Prostate gland (tissue), 2 donors: ENCODE measurements around the gene CRIP3. TPM values are rescaled to one million over a fixed set of nuclear protein-coding genes. Genes with fewer than 3 reads are reported as not detected.

Experiments used
- DNase-seq: peaks from one replicate; pipeline ENCODE4 v3.0.0-alpha.2; 2019; ENCODE audit warnings: low spot score
- H3K27ac ChIP-seq, 2 donors: fragments of 200-600 bp; sonication (generic); 2 replicates each; pipeline ENCODE4 v1.5.1; 2017 to 2019
- H3K27me3 ChIP-seq: fragments of 200-600 bp; sonication (generic); replicated peaks from 2 replicates; pipeline ENCODE4 v1.5.1; 2019; ENCODE audit not compliant: insufficient read depth
- H3K36me3 ChIP-seq, 2 donors: fragments of 200-600 bp; sonication (generic); 1 replicate in 1 of 2; 2 replicates in 1 of 2; pipeline versions ENCODE4 v1.5.1 to v1.8.1; 2017 to 2019
- H3K4me1 ChIP-seq: fragments of 200-600 bp; sonication (generic); replicated peaks from 2 replicates; pipeline ENCODE4 v1.5.1; 2019
- H3K4me3 ChIP-seq, 2 donors: fragments of 200-600 bp; sonication (generic); 2 replicates each; pipeline ENCODE4 v1.5.1; 2017 to 2019
- H3K9me3 ChIP-seq: fragments of 200-600 bp; sonication (generic); 2 replicates; pipeline ENCODE4 v1.5.1; 2017
- CTCF ChIP-seq, 4 experiments: fragments of 200-600 bp in 2 of 4; fragments of 450-650 bp in 2 of 4; sonication (generic) in 2 of 4; IDR thresholded peaks; 1 replicate in 3 of 4; 2 replicates in 1 of 4; pipeline ENCODE4 v1.5.1; 2016 to 2019; ENCODE audit warnings: antibody characterized with exemption in 4 of 4, mild to moderate bottlenecking in 2 of 4, moderate library complexity in 2 of 4
- POLR2A ChIP-seq: fragments of 450-650 bp; IDR thresholded peaks from one replicate; pipeline ENCODE4 v1.6.1; 2016; ENCODE audit warnings: antibody characterized with exemption, mild to moderate bottlenecking
- POLR2AphosphoS5 ChIP-seq: sonication (generic); formaldehyde crosslinking; IDR thresholded peaks from one replicate; pipeline ENCODE4 v1.6.1; 2017; ENCODE audit warnings: antibody characterized with exemption
- WGBS: methylation state at CpG from one replicate; pipeline ENCODE4 v1.1.5; 2018; 5-methylcytosine and 5-hydroxymethylcytosine counted together
- intact Hi-C: fragments of 100-400 bp; cut with DNase I; formaldehyde crosslinking; loops from one replicate; pipeline ENCODE4 v1.14.2; 2022
- total RNA-seq, 2 donors: library from RNA; depleted of rRNA; stranded (reverse); fragments of >200 nt; gene quantifications; one replicate each; pipeline ENCODE4 v1.1.0, GENCODE V29; 2016

Gene CRIP3
- total RNA-seq, 2 donors from 2014 or later = 0.55 to 7.3 TPM

- H3K9me3 ChIP-seq = no peaks in the 10 kb centered on the region
- H3K36me3 ChIP-seq = no peaks in the 10 kb centered on the region
- H3K27ac ChIP-seq = no peak overlapping the region
- peaks cover 4% of the 10 kb centered on the region for H3K27me3 ChIP-seq
- H3K4me3 ChIP-seq = no peak overlapping the region
- no peak for DNase-seq
- TF ChIP-seq POLR2AphosphoS5 = no peak
- no peak for TF ChIP-seq POLR2A
- TF ChIP-seq CTCF (IDR thresholded peaks at IDR 0.05) = no peak
- H3K4me1 ChIP-seq = no peaks in the 10 kb centered on the region
- intact Hi-C loops = no loop called here
- WGBS = 84% methylated on average over 6 of the region's 6 CpGs
These were observed 31.4 kb downstream of the CRIP3 start for GRCh38 chr6:43277306-43277642.

DNA sequence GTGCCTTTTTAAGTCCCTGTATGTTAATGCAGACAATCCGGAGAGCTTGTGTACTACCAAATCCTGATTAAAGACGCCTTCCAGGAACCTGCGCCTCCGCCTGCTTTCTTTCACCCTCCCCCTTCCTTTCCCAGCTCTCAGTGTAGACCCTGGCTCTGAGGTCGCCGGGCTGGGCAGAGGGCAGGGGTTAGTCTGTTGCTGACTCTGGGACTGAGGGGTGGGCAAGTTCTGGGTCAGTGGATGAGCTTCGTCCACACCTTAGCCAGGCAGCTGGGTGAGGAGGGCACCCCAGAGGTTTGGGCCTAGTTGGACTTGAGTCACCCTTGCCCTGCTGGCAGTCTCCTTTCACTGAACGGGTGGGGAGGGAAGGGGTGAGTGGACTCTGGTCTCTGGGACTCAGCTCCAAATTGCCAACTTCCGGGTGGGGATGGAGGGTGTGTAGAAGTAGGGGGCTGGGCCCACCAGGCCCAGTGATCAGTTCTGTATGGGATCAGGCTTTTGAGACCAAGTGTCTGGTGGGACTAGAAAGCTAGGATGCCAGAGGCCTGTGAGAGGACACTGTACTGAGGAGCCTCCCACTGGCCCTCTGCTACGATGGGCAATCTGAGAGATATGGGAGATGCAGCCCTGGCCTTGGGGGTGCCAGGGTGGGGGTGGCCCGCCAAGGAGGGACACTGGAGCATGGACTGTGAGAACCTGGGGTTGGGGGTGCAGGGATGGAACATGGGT is 31.9 kb downstream of the CRIP3 start:
- Histone ChIP-seq H3K27me3 (peaks cover 4% of the 10 kb centered on the region), H3K4me3 (no peak overlapping the region), H3K27ac (no peak overlapping the region), H3K9me3 (no peaks in the 10 kb centered on the region), H3K4me1 (no peaks in the 10 kb centered on the region), H3K36me3 (no peaks in the 10 kb centered on the region)
- DNase-seq = no peak
- intact Hi-C loops = no loop called here
- 86% methylated on average over 11 of the region's 11 CpGs for WGBS
- TF ChIP-seq CTCF (IDR thresholded peaks at IDR 0.05) = no peak
- no peak for TF ChIP-seq POLR2A
- no peak for TF ChIP-seq POLR2AphosphoS5

DNA sequence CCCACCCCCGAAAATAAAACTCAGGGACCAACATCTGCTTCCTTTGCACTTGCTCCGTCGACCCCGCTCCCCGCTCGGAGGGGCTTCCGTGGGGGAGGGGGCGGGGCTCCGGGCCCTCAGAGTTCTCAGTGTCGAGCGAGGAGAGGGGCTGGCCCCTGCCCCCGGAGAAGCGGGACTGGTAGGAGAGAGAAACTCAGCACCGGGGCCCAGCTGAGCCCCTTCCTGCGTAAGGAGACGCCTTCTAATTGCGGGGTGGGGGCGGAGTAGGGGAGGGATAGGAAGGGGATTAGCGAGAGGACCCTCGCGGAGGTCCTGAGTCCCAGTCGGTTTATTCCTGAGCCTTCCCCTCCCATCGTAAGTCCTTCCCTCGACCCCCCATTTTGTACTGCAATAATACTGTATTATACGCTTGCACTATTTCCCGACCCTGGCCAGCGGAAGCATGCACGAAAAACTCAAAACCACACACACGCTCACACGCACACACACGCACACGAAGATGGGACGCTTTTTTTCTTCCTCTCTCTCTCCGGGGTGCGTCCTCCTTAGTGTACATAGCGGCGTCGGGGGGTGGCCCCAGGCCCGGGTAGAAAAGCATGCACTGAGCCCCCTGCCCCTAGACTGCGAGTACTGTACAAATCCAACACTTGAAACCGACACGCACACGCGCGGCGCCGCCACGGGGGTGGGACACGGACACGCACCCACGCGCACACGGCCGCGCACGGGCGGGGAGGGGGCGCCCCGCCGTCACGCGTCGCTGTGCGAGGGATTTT is 32.6 kb downstream of the CRIP3 start:
- no peaks in the 10 kb centered on the region for H3K36me3 ChIP-seq
- H3K4me1 ChIP-seq = no peaks in the 10 kb centered on the region
- H3K27me3 ChIP-seq = peaks cover 4% of the 10 kb centered on the region
- peak overlapping the region in 1 of 2 donors; percentile 37 for H3K4me3 ChIP-seq
- H3K27ac ChIP-seq = no peak overlapping the region
- no peak for TF ChIP-seq POLR2AphosphoS5
- no peak for TF ChIP-seq CTCF (IDR thresholded peaks at IDR 0.05)
- no peak for TF ChIP-seq POLR2A
- DNase-seq = no peak
- no peaks in the 10 kb centered on the region for H3K9me3 ChIP-seq
- WGBS = 26% methylated on average over 61 of the region's 64 CpGs
- intact Hi-C loops = no loop called here

DNA sequence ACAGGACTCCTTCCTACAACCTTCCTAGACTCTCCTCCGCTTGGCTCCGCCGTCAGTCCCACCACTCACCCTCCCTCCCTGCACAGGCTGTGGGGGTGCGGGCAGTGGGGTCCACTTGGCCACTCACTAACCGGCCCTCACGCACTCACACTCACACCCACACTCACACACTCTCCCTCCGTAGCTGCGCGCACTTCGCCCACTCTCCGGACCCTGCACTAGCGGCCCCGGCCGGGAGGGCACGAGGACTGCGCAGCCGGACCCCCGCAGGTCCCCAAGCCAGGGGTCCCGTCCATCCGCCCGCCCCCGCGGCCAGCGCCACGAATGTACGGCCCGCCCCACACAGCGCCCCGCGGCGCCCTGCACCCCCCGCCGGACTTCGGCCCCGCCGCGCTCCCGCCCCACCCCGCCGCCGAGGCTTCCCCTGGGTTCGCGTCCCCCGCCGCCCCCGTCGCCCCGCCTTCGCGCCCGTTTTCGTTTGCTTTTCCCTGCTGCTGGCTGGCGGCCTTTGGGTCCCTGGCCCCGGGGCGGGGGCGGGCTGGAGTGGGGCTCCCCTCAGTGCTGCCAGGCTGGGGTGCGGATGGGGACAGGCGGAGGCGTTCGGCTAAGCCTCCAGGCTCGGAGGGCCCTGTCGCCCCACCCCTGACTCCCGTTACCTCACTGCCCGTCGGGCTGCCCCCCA is 33.6 kb downstream of the CRIP3 start:
- peak overlapping the region; percentile 18 to 37 for H3K4me3 ChIP-seq
- no peaks in the 10 kb centered on the region for H3K36me3 ChIP-seq
- no peaks in the 10 kb centered on the region for H3K4me1 ChIP-seq
- H3K27me3 ChIP-seq = peaks cover 4% of the 10 kb centered on the region
- WGBS = 5% methylated on average over 63 of the region's 65 CpGs
- H3K27ac ChIP-seq = no peak overlapping the region
- DNase-seq = no peak
- TF ChIP-seq POLR2AphosphoS5 = no peak
- TF ChIP-seq CTCF (IDR thresholded peaks at IDR 0.05) = no peak
- TF ChIP-seq POLR2A = no peak
- H3K9me3 ChIP-seq = no peaks in the 10 kb centered on the region
- intact Hi-C loops = no loop called here
